WERI-Rb-1 (cell line): Measurements from ENCODE around the gene VAMP3.
A peak's percentile ranks its signal among the peaks of the same experiment; 100 is the strongest.

ENCODE experiments used
- DNase-seq: peaks from one replicate; pipeline ENCODE4 v3.0.0-alpha.2; 2020
- H3K27ac ChIP-seq: fragments of 250-450 bp; sonication (Bioruptor Pico); 2 replicates; pipeline ENCODE4 v1.5.1; 2020; ENCODE audit warnings: mild to moderate bottlenecking, moderate library complexity
- H3K27me3 ChIP-seq: fragments of 250-450 bp; sonication (Bioruptor Pico); 2 replicates; pipeline ENCODE4 v1.5.1; 2021; ENCODE audit warnings: mild to moderate bottlenecking, low read depth, moderate library complexity; ENCODE audit not compliant: insufficient read depth, severe bottlenecking
- H3K36me3 ChIP-seq: fragments of 250-450 bp; sonication (Bioruptor Pico); 2 replicates; pipeline ENCODE4 v1.5.1; 2020; ENCODE audit warnings: mild to moderate bottlenecking, moderate library complexity
- H3K4me3 ChIP-seq: 2 replicates; pipeline ENCODE4 v1.5.1; 2011; ENCODE audit warnings: low read depth, mild to moderate bottlenecking, control low read depth, low read length
- H3K9me3 ChIP-seq: fragments of 250-450 bp; sonication (Bioruptor Pico); 2 replicates; pipeline ENCODE4 v1.5.1; 2021; ENCODE audit warnings: mild to moderate bottlenecking, moderate library complexity; ENCODE audit not compliant: severe bottlenecking
- TF ChIP-seq, protein P1 (sequence below): IDR thresholded peaks from 2 replicates; pipeline ENCODE4 v1.5.1; 2011; ENCODE audit warnings: low read depth, mild to moderate bottlenecking, control low read depth, inconsistent platforms, low read length

VAMP3 gene

DNA sequence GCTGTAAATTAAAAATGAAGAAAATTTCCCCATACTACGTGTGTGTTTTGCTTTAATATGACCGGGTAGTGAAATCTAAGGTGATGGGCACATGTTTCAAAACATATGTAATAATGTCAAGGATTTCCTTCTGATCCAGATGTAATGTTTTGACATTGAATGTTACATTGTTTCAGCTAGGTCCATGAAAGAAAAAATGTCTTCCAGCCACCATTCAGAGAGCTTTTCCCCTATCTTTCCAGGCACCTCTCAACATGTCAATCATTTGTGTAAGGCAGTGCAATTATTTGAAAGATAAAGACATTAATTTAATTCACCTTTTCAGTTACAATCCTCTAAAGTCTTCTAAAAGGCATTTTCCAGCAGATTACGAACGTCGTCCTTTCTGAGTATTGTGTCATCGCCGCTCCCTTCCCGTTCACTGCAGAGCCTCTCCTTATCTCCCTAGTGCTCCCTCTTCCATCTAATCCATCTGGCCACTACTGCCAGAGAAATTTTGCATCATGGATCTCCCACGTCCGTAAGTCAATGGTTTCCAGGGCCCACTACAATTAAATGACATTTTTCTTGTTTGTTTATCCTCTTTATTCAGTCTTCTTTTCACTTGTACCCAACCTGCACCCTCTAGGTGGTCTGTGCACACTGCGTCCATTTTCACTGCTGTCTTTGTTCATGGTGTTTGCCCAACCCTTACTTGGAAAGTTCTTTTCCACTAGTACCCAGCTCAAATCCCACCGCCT lies 1.3 kb upstream of the VAMP3 start:
- no peak for DNase-seq
- H3K27me3 ChIP-seq, result no peaks in the 10 kb centered on the region
- TF ChIP-seq, protein P1, sequence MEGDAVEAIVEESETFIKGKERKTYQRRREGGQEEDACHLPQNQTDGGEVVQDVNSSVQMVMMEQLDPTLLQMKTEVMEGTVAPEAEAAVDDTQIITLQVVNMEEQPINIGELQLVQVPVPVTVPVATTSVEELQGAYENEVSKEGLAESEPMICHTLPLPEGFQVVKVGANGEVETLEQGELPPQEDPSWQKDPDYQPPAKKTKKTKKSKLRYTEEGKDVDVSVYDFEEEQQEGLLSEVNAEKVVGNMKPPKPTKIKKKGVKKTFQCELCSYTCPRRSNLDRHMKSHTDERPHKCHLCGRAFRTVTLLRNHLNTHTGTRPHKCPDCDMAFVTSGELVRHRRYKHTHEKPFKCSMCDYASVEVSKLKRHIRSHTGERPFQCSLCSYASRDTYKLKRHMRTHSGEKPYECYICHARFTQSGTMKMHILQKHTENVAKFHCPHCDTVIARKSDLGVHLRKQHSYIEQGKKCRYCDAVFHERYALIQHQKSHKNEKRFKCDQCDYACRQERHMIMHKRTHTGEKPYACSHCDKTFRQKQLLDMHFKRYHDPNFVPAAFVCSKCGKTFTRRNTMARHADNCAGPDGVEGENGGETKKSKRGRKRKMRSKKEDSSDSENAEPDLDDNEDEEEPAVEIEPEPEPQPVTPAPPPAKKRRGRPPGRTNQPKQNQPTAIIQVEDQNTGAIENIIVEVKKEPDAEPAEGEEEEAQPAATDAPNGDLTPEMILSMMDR, result no peak
- H3K9me3 ChIP-seq, result no peaks in the 10 kb centered on the region
- no peak overlapping the region for H3K27ac ChIP-seq
- no peak overlapping the region for H3K4me3 ChIP-seq
- peaks cover 12% of the 10 kb centered on the region for H3K36me3 ChIP-seq

DNA sequence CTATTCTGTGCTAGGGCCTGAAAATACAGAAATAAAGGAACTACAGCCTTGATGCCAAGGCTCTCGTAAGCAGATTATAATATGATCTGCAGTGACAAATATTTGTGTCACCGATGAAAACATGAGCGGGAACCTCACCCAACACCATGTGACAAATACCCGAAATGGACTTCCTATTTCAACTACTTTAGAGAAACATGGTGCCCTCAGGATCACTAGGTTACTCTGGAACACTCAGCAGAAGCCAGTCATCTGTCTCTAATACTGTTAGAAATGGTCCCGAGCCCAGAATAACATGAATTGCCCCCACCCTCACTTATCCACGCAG lies 463 bp upstream of the VAMP3 start:
- peak overlapping the region; percentile 88 for H3K4me3 ChIP-seq
- TF ChIP-seq, protein P1, result no peak
- H3K36me3 ChIP-seq, result peaks cover 12% of the 10 kb centered on the region
- H3K27ac ChIP-seq, result no peak overlapping the region; the same call in 1 of the 2 replicates
- no peaks in the 10 kb centered on the region for H3K9me3 ChIP-seq
- H3K27me3 ChIP-seq, result no peaks in the 10 kb centered on the region
- no peak for DNase-seq

DNA sequence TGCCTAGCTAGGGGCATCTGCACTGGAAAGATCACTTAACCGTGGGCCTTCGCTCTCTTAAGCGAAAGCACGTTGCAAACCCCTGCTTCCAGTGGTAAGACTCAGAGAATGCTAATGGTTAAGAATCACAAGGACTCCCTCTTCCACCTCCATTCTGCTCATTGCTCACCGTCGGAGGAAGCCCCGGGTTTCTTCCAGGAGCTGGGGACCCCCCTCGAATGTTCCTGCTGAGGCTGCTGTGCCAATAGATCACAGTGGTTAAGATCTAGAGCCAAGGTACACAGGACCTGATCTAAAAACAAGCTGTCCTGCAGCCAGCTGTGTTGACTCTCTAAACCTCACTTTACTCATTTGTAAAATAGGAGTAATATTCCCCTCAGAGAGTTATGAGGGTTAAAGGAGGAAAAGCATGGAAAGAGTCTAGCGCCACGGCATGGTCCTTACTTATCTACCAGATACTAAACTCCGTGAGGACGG lies 765 bp downstream of the VAMP3 start:
- TF ChIP-seq, protein P1, result no peak
- no peak for DNase-seq
- Histone ChIP-seq H3K27me3 (no peaks in the 10 kb centered on the region), H3K9me3 (no peaks in the 10 kb centered on the region), H3K27ac (peak overlapping the region; percentile 68; the same call in 1 of the 2 replicates), H3K36me3 (peaks cover 12% of the 10 kb centered on the region), H3K4me3 (peak overlapping the region; percentile 88)

DNA sequence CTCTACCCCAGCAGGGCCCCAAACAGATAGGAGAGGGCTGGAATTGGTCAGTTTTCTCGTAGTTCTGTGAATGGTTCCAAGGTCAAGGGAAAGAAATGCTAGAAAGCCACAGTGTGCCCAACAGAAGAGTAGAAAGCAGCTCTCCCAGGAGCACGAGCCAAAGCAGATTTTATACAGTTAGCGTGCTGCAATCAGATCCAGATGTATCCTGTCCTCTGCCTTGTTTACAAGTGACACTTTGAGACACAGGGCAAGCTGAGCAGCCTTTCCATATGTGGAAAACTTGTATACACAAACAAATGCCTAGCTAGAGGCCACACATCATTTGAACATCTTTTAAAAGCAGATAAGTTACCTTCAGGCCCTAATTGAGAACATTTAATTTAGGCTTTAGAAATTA lies 6.5 kb downstream of the VAMP3 start:
- DNase-seq, result no peak
- Histone ChIP-seq H3K27ac (no peak overlapping the region), H3K27me3 (no peaks in the 10 kb centered on the region), H3K9me3 (no peaks in the 10 kb centered on the region), H3K36me3 (peaks cover 33% of the 10 kb centered on the region), H3K4me3 (no peak overlapping the region)
- TF ChIP-seq, protein P1, result no peak

DNA sequence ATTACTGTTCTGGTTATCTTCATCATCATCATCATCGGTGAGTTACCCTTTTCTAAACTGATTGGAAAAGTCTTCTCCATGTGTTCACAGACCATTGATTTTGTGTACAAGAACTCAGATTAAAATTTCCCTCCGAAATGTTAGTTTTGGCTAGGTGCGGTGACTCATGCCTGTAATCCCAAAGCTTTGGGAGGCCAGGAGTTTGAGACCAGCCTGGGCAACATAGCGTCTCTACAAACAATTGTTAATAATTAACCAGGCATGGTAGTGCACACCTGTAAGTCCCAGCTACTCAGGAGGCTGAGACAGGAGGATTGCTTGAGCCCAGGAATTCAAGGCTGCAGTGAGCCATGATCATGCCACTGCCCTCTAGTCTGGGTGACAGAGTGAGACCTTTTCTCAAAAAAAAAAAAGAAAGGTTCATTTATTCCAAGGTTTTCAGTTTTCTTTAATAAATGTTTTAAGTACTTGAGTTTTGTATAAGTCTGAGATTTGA lies 7.1 kb downstream of the VAMP3 start:
- TF ChIP-seq, protein P1, result no peak

More for the DNA sequence above, 7.1 kb downstream of the VAMP3 start:
- no peaks in the 10 kb centered on the region for H3K9me3 ChIP-seq
- H3K4me3 ChIP-seq, result no peak overlapping the region
- H3K36me3 ChIP-seq, result peaks cover 28% of the 10 kb centered on the region
- H3K27ac ChIP-seq, result no peak overlapping the region
- DNase-seq, result no peak
- no peaks in the 10 kb centered on the region for H3K27me3 ChIP-seq
